Measurements from ENCODE around the gene HIP1R. TPM values are rescaled to one million over a fixed set of nuclear protein-coding genes. Genes with fewer than 3 reads are reported as not detected.

The HIP1R gene
- total and polyA plus RNA-seq, 3 donors from 2014 or later, result 20.1 to 41.7 (median 34.3) TPM

GRCh38 chr12:122841544-122842321, 6.5 kb downstream of the HIP1R start:
- no peaks in the 10 kb centered on the region for H3K9me3 ChIP-seq
- no peak for TF ChIP-seq POLR2A (IDR thresholded peaks at IDR 0.05)
- H3K36me3 ChIP-seq (ENCODE audit: low read depth, missing control alignments), result no peaks in the 10 kb centered on the region
- H3K4me3 ChIP-seq, result no peak overlapping the region
- intact Hi-C loops (cut with DNase I; ENCODE audit: low total_unique reads), result no loop called here
- H3K4me1 ChIP-seq, result peaks cover 5% of the 10 kb centered on the region
- H3K27me3 ChIP-seq, result no peaks in the 10 kb centered on the region
- no peak for DNase-seq
- no peak overlapping the region for H3K27ac ChIP-seq
- 68 to 71% methylated on average over 19 to 23 of the region's 23 CpGs for WGBS, 2 donors

GRCh38 chr12:122842505-122843405, 7.5 kb downstream of the HIP1R start:
- TF ChIP-seq POLR2A (IDR thresholded peaks at IDR 0.05) (no peak), CTCF (IDR thresholded peaks at IDR 0.05) (no peak)
- no peak overlapping the region for H3K4me3 ChIP-seq
- H3K36me3 ChIP-seq (ENCODE audit: low read depth, missing control alignments), result no peaks in the 10 kb centered on the region
- H3K9me3 ChIP-seq, result no peaks in the 10 kb centered on the region
- no peak for DNase-seq
- H3K27me3 ChIP-seq, result no peaks in the 10 kb centered on the region
- no peak overlapping the region for H3K27ac ChIP-seq
- peaks cover 5% of the 10 kb centered on the region for H3K4me1 ChIP-seq
- intact Hi-C loops (cut with DNase I; ENCODE audit: low total_unique reads), result no loop called here
- 90 to 95% methylated on average over 15 to 22 of the region's 22 CpGs for WGBS, 2 donors

- Histone ChIP-seq H3K27ac (no peak overlapping the region), H3K4me3 (no peak overlapping the region), H3K27me3 (no peaks in the 10 kb centered on the region), H3K9me3 (no peaks in the 10 kb centered on the region), H3K4me1 (peaks cover 5% of the 10 kb centered on the region), H3K36me3 (ENCODE audit: low read depth, missing control alignments) (no peaks in the 10 kb centered on the region)
- no peak for DNase-seq
- intact Hi-C loops (cut with DNase I; ENCODE audit: low total_unique reads), result no loop called here
- WGBS, 2 donors, result 94 to 95% methylated on average over 8 of the region's 8 CpGs
- no peak for TF ChIP-seq POLR2A (IDR thresholded peaks at IDR 0.05)
- no peak for TF ChIP-seq CTCF (IDR thresholded peaks at IDR 0.05)
Observed at GRCh38 chr12:122843455-122843854, 8.2 kb downstream of the HIP1R start.

DNA sequence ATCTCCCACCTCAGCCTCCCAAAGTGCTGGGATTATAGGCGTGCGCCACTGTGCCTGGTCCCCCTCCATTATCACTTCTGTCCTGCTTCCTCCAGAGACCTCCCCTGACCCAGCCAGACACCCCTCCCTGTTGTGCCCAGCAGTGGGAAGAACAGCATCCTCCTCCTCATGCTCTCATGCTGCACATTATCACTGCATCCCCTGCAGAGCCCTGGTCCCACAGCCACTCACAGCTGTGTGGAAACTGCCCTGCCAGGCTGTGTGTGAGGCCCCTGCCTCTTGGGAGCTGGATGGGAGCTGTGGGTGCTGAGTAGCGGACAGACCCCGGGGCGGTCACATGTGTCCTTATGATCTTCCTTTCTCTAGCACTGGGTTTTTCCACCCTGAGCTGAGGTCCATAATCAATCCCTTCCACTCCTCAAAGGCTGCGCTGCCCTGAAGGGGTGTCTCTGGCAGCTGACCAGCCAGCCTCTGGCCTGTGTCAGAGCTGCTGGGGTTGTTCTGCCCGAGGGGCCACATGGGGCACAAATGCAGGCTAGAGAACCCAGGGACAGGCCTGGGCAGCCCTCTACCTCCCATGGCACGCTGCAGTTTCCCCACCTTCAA, 9.2 kb downstream of the HIP1R start:
- Histone ChIP-seq H3K9me3 (no peaks in the 10 kb centered on the region), H3K4me1 (peaks cover 5% of the 10 kb centered on the region), H3K4me3 (no peak overlapping the region), H3K36me3 (ENCODE audit: low read depth, missing control alignments) (no peaks in the 10 kb centered on the region), H3K27me3 (no peaks in the 10 kb centered on the region), H3K27ac (no peak overlapping the region)
- TF ChIP-seq CTCF (IDR thresholded peaks at IDR 0.05) (no peak), POLR2A (IDR thresholded peaks at IDR 0.05) (no peak)
- DNase-seq, result no peak
- 83 to 92% methylated on average over 3 to 8 of the region's 8 CpGs for WGBS, 2 donors
- intact Hi-C loops (cut with DNase I; ENCODE audit: low total_unique reads), result no loop called here
